Kasumi-1 (cell line): ENCODE results near the gene TAAR9.

ENCODE experiments used
- DNase-seq, 2 experiments: peaks; one replicate each; lab custom pipeline; 2025; lab: John Stamatoyannopoulos, UW

The TAAR9 gene

GRCh38 chr6:132537977-132538376 lies at the start of gene TAAR9:
TSS of gene TAAR9 (plus strand) at chr6:132538277. CDS start at chr6:132538290, 13 bp downstream.
- no peak for DNase-seq

- no peak for DNase-seq
Observed at GRCh38 chr6:132489376-132489775, 48.7 kb upstream of the TAAR9 start.

GRCh38 chr6:132490024-132490423 lies 48.1 kb upstream of the TAAR9 start:
- DNase-seq = peak; percentile 53 to 59

GRCh38 chr6:132490478-132491204 lies 47.4 kb upstream of the TAAR9 start:
- no peak for DNase-seq

- DNase-seq = no peak
Observed at GRCh38 chr6:132491303-132491702, 46.8 kb upstream of the TAAR9 start.

GRCh38 chr6:132491881-132492280 lies 46.2 kb upstream of the TAAR9 start:
- no peak for DNase-seq

GRCh38 chr6:132494954-132495353 lies 43.1 kb upstream of the TAAR9 start:
- no peak for DNase-seq

GRCh38 chr6:132495604-132496079 lies 42.4 kb upstream of the TAAR9 start:
- no peak for DNase-seq

GRCh38 chr6:132496519-132497180 lies 41.4 kb upstream of the TAAR9 start:
- DNase-seq = no peak

GRCh38 chr6:132498638-132499037 lies 39.4 kb upstream of the TAAR9 start:
- no peak for DNase-seq

- peak; percentile 14 for DNase-seq
Observed at GRCh38 chr6:132499757-132500156, 38.3 kb upstream of the TAAR9 start.

- DNase-seq = no peak
Observed at GRCh38 chr6:132504757-132505156, 33.3 kb upstream of the TAAR9 start.

- DNase-seq = no peak
Observed at GRCh38 chr6:132505158-132505557, 32.9 kb upstream of the TAAR9 start.

GRCh38 chr6:132506461-132506860 lies 31.6 kb upstream of the TAAR9 start:
- DNase-seq = no peak

- DNase-seq = no peak
Observed at GRCh38 chr6:132506869-132507808, 30.9 kb upstream of the TAAR9 start.

- DNase-seq = no peak
Observed at GRCh38 chr6:132511210-132511830, 26.8 kb upstream of the TAAR9 start.

GRCh38 chr6:132511831-132512220 lies 26.3 kb upstream of the TAAR9 start:
- no peak for DNase-seq

GRCh38 chr6:132512342-132512637 lies 25.8 kb upstream of the TAAR9 start:
- peak; percentile 91 to 92 for DNase-seq

GRCh38 chr6:132512638-132513632 lies 25.1 kb upstream of the TAAR9 start, which contains the start of gene STX7:
TSS of gene STX7 (minus strand) at chr6:132513116. CDS start at chr6:132503530, 9,586 bp downstream.
- peak; percentile 90 for DNase-seq

GRCh38 chr6:132513831-132514545 lies 24.1 kb upstream of the TAAR9 start:
- no peak for DNase-seq
